ENCODE data around the gene MRFAP1.
"Not testable (repeated sequence)": the region's sequence is repeated elsewhere in the genome, so short reads cannot be mapped to it uniquely, and the experiment has no call there.

The MRFAP1 gene

GRCh38 chr4:6641164-6641970 is 882 bp downstream of the MRFAP1 start:
- no peak for FAIRE-seq

- no peak for FAIRE-seq
Measured at GRCh38 chr4:6641971-6642320, 1.5 kb downstream of the MRFAP1 start.

- FAIRE-seq, result no peak
Measured at GRCh38 chr4:6643141-6643847, 2.8 kb downstream of the MRFAP1 start.

GRCh38 chr4:6644792-6645530 is 4.5 kb downstream of the MRFAP1 start:
- no peak for FAIRE-seq

- no peak for FAIRE-seq
Measured at GRCh38 chr4:6647169-6647568, 6.7 kb downstream of the MRFAP1 start.

- no peak for FAIRE-seq
Measured at GRCh38 chr4:6647582-6648230, 7.2 kb downstream of the MRFAP1 start.

- no peak for FAIRE-seq
Measured at GRCh38 chr4:6649216-6649615, 8.7 kb downstream of the MRFAP1 start.

- FAIRE-seq, result not testable (repeated sequence)
Measured at GRCh38 chr4:6654211-6654610, 13.7 kb downstream of the MRFAP1 start.

- not testable (repeated sequence) for FAIRE-seq
Measured at GRCh38 chr4:6655291-6655690, 14.8 kb downstream of the MRFAP1 start.

GRCh38 chr4:6655924-6656323 is 15.4 kb downstream of the MRFAP1 start:
- no peak for FAIRE-seq

GRCh38 chr4:6657242-6658208 is 17.0 kb downstream of the MRFAP1 start:
- FAIRE-seq, result no peak

- no peak for FAIRE-seq
Measured at GRCh38 chr4:6658209-6658595, 17.7 kb downstream of the MRFAP1 start.

- no peak for FAIRE-seq
Measured at GRCh38 chr4:6658597-6659075, 18.2 kb downstream of the MRFAP1 start.

GRCh38 chr4:6659897-6660296 is 19.4 kb downstream of the MRFAP1 start:
- FAIRE-seq, result no peak

- no peak for FAIRE-seq
Measured at GRCh38 chr4:6660430-6660829, 19.9 kb downstream of the MRFAP1 start.

GRCh38 chr4:6662591-6662990 is 22.1 kb downstream of the MRFAP1 start:
- FAIRE-seq, result no peak

- no peak for FAIRE-seq
Measured at GRCh38 chr4:6663596-6664393, 23.3 kb downstream of the MRFAP1 start.

GRCh38 chr4:6665320-6665654 is 24.8 kb downstream of the MRFAP1 start:
- FAIRE-seq, result no peak

GRCh38 chr4:6668391-6668790 is 27.9 kb downstream of the MRFAP1 start:
- FAIRE-seq, result no peak

- no peak for FAIRE-seq
Measured at GRCh38 chr4:6671648-6672047, 31.2 kb downstream of the MRFAP1 start.

- FAIRE-seq, result no peak
Measured at GRCh38 chr4:6672131-6672530, 31.6 kb downstream of the MRFAP1 start.
